Lung (tissue), 12 donors: ENCODE results near the gene AIMP1. TPM values are rescaled to one million over a fixed set of nuclear protein-coding genes. Genes with fewer than 3 reads are reported as not detected.

Source experiments
- ATAC-seq: fragments of 200-7000 bp; cut with Tn5 transposase; one replicate; pipeline ENCODE4 v1.9.1; 2020; ENCODE audit warnings: moderate number of reproducible peaks; ENCODE audit not compliant: insufficient read depth, low FRiP score
- DNase-seq, 3 donors: peaks; one replicate each; pipeline ENCODE4 v3.0.0-alpha.2; 2013 to 2017
- H3K27ac ChIP-seq, 2 donors: one replicate each; pipeline ENCODE4 v1.5.1; 2013; ENCODE audit warnings: mild to moderate bottlenecking in 2 of 2, moderate library complexity in 2 of 2, control low read depth in 1 of 2, inconsistent platforms in 1 of 2, low read depth in 1 of 2, low read length in 1 of 2
- H3K27me3 ChIP-seq, 3 donors: one replicate each; pipeline ENCODE4 v1.5.1; 2013; ENCODE audit warnings: low read length in 2 of 3; ENCODE audit not compliant: control insufficient read depth in 3 of 3, insufficient read depth in 3 of 3
- H3K36me3 ChIP-seq, 4 donors: one replicate each; pipeline ENCODE4 v1.5.1; 2013; ENCODE audit warnings: low read length in 4 of 4, mild to moderate bottlenecking in 1 of 4, moderate library complexity in 1 of 4; ENCODE audit not compliant: control insufficient read depth in 4 of 4, insufficient read depth in 4 of 4
- H3K4me1 ChIP-seq, 5 donors: one replicate each; pipeline ENCODE4 v1.5.1; 2013; ENCODE audit warnings: low read length in 5 of 5, mild to moderate bottlenecking in 2 of 5, moderate library complexity in 1 of 5; ENCODE audit not compliant: control insufficient read depth in 5 of 5, insufficient read depth in 5 of 5
- H3K4me3 ChIP-seq: one replicate; pipeline ENCODE4 v1.5.1; 2013; ENCODE audit warnings: mild to moderate bottlenecking, control low read depth, moderate library complexity
- H3K9ac ChIP-seq, 2 donors: one replicate each; pipeline ENCODE4 v1.5.1; 2013; ENCODE audit warnings: low read length in 2 of 2, control low read depth in 1 of 2; ENCODE audit not compliant: insufficient read depth in 1 of 2
- H3K9me3 ChIP-seq, 4 donors: one replicate each; pipeline ENCODE4 v1.5.1; 2013; ENCODE audit warnings: low read length in 3 of 4, mild to moderate bottlenecking in 1 of 4, moderate library complexity in 1 of 4; ENCODE audit not compliant: control insufficient read depth in 4 of 4, insufficient read depth in 3 of 4
- CTCF ChIP-seq: IDR thresholded peaks from 2 replicates; pipeline ENCODE4 v1.5.1; 2012; ENCODE audit warnings: mild to moderate bottlenecking; ENCODE audit errors: control extremely low read depth, extremely low read depth
- WGBS, 2 donors: extraction: QIAGEN DNeasy Blood & Tissue Kit; methylation state at CpG; one replicate each; pipeline ENCODE4 v1.1.7; 2013; 5-methylcytosine and 5-hydroxymethylcytosine counted together
- polyA plus RNA-seq, 2 donors: library from polyadenylated mRNA; stranded (reverse); fragments of 200-250 nt; gene quantifications; one replicate each; pipeline ENCODE4 v1.2.1, GENCODE V29; 2013
- total RNA-seq, 2 donors: library from RNA; depleted of rRNA in 1 of 2; stranded (reverse); fragments of >200 nt in 1 of 2; gene quantifications; one replicate each; pipeline ENCODE4 v1.2.1, GENCODE V29; 2014 to 2021
- donor health status: control.
- donor health status: control.
- donor health status: Bipolar disorder and iron deficiency.
- donor health status: healthy.
- donor health status: DM: yes; HTN: yes; CAD: no.

The AIMP1 gene
- total and polyA plus RNA-seq, 4 donors, result 28.7 to 40.7 (median 30.1) TPM

- no peaks in the 10 kb centered on the region for H3K4me1 ChIP-seq
- 89 to 93% methylated on average over 2 of the region's 2 CpGs for WGBS, 2 donors
- DNase-seq, result no peak
- H3K27ac ChIP-seq, result no peak overlapping the region
- H3K27me3 ChIP-seq, result no peaks in the 10 kb centered on the region
- no peak overlapping the region for H3K4me3 ChIP-seq
- H3K9me3 ChIP-seq, result no peaks in the 10 kb centered on the region
- H3K9ac ChIP-seq, result no peak overlapping the region
- no peak for ATAC-seq
- no peak for TF ChIP-seq CTCF
- H3K36me3 ChIP-seq, result peaks cover 0 to 4% (median 2%) of the 10 kb centered on the region in 4 donors
These were observed 14.8 kb upstream of the AIMP1 start for GRCh38 chr4:106301393-106302061.

- WGBS, 2 donors, result 92 to 94% methylated on average over 4 of the region's 4 CpGs
- H3K4me3 ChIP-seq, result no peak overlapping the region
These were observed 14.3 kb upstream of the AIMP1 start for GRCh38 chr4:106302062-106302438.

GRCh38 chr4:106303548-106304281, 12.6 kb upstream of the AIMP1 start:
- Histone ChIP-seq H3K4me1 (no peaks in the 10 kb centered on the region), H3K27ac (no peak overlapping the region), H3K9me3 (no peaks in the 10 kb centered on the region), H3K4me3 (no peak overlapping the region), H3K27me3 (no peaks in the 10 kb centered on the region), H3K9ac (no peak overlapping the region), H3K36me3 (peaks cover 0 to 14% (median 3%) of the 10 kb centered on the region in 4 donors)
- no peak for ATAC-seq
- DNase-seq, result no peak
- WGBS, 2 donors, result 93% methylated on average over 3 of the region's 3 CpGs
- TF ChIP-seq CTCF, result no peak

More at GRCh38 chr4:106302062-106302438, 14.3 kb upstream of the AIMP1 start:
- Histone ChIP-seq H3K27ac (no peak overlapping the region), H3K9me3 (no peaks in the 10 kb centered on the region), H3K4me1 (no peaks in the 10 kb centered on the region), H3K9ac (no peak overlapping the region), H3K27me3 (no peaks in the 10 kb centered on the region), H3K36me3 (peaks cover 0 to 8% (median 3%) of the 10 kb centered on the region in 4 donors)
- no peak for DNase-seq
- ATAC-seq, result no peak
- no peak for TF ChIP-seq CTCF
